ENCODE data around the gene TRIM5.

- TF ChIP-seq CTCF (IDR thresholded peaks at IDR 0.05) (no peak), ZFX (IDR thresholded peaks at IDR 0.05; ENCODE audit: borderline replicate concordance) (no peak)
Observed at GRCh38 chr11:5622802-5623201, 62.1 kb downstream of the TRIM5 start.

Measured in 22Rv1 (cell line).